Smooth muscle cell (in vitro differentiated cells): ENCODE measurements around the gene RGS3. TPM values are rescaled to one million over a fixed set of nuclear protein-coding genes. Genes with fewer than 3 reads are reported as not detected.

Experiments used
- DNase-seq: peaks from one replicate; lab custom pipeline; 2025; ENCODE audit not compliant: unreplicated experiment; lab: John Stamatoyannopoulos, UW
- H2AFZ ChIP-seq: fragments of 200-600 bp; sonication (generic); 2 replicates; pipeline ENCODE4 v1.6.0; 2016; ENCODE audit warnings: antibody characterized with exemption, low read depth, mild to moderate bottlenecking
- H3F3A ChIP-seq: fragments of 200-600 bp; sonication (generic); 2 replicates; pipeline ENCODE4 v1.6.0; 2017; ENCODE audit warnings: antibody characterized with exemption, low read depth
- H3K27ac ChIP-seq: fragments of 200-600 bp; sonication (generic); 2 replicates; pipeline ENCODE4 v1.5.1; 2016; ENCODE audit warnings: low read depth, mild to moderate bottlenecking
- H3K27me3 ChIP-seq: fragments of 200-600 bp; sonication (generic); 2 replicates; pipeline ENCODE4 v1.6.1; 2016; ENCODE audit warnings: low read depth, mild to moderate bottlenecking
- H3K36me3 ChIP-seq: fragments of 200-600 bp; sonication (generic); 2 replicates; pipeline ENCODE4 v1.5.1; 2016; ENCODE audit warnings: low read depth
- H3K4me1 ChIP-seq: fragments of 200-600 bp; sonication (generic); 2 replicates; pipeline ENCODE4 v1.5.1; 2016; ENCODE audit warnings: low read depth
- H3K4me2 ChIP-seq: fragments of 200-600 bp; sonication (generic); 2 replicates; pipeline ENCODE4 v1.6.0; 2016; ENCODE audit warnings: mild to moderate bottlenecking
- H3K4me3 ChIP-seq: fragments of 200-600 bp; sonication (generic); 2 replicates; pipeline ENCODE4 v1.5.1; 2016; ENCODE audit warnings: mild to moderate bottlenecking
- H3K79me2 ChIP-seq: fragments of 200-600 bp; sonication (generic); 2 replicates; pipeline ENCODE4 v1.6.0; 2016; ENCODE audit warnings: low read depth, mild to moderate bottlenecking
- H3K9ac ChIP-seq: fragments of 200-600 bp; sonication (generic); 2 replicates; pipeline ENCODE4 v1.6.0; 2016; ENCODE audit warnings: low read depth
- H3K9me3 ChIP-seq: fragments of 200-600 bp; sonication (generic); replicated peaks from 2 replicates; pipeline ENCODE4 v1.5.1; 2016; ENCODE audit warnings: low read depth
- H4K20me1 ChIP-seq: fragments of 200-600 bp; sonication (generic); 2 replicates; pipeline ENCODE4 v1.6.0; 2016; ENCODE audit warnings: low read depth
- WGBS: methylation state at CpG from one replicate; pipeline ENCODE4 v1.1.7; 2016; ENCODE audit warnings: low lambda C conversion rate; 5-methylcytosine and 5-hydroxymethylcytosine counted together
- polyA plus RNA-seq: library from polyadenylated mRNA; unstranded; fragments of >200 nt; fragmentation: Nextera tagmentation; extraction: Ambion mirVana; gene quantifications from 2 replicates; pipeline ENCODE4 v1.2.1, GENCODE V29; 2016
- total RNA-seq: library from RNA; depleted of rRNA; stranded (reverse); fragments of >200 nt; gene quantifications from 2 replicates; pipeline ENCODE4 v1.2.3, GENCODE V29; 2014
- TF ChIP-seq, protein P1 (sequence below): fragments of 200-600 bp; sonication (generic); IDR thresholded peaks from 2 replicates; pipeline ENCODE4 v1.5.1; 2017; ENCODE audit warnings: borderline replicate concordance, mild to moderate bottlenecking, antibody characterized with exemption; ENCODE audit not compliant: insufficient read depth, poor library complexity, severe bottlenecking

RGS3 gene
- total and polyA plus RNA-seq, 2 experiments from 2014 or later = 43.8 to 108 TPM

DNA sequence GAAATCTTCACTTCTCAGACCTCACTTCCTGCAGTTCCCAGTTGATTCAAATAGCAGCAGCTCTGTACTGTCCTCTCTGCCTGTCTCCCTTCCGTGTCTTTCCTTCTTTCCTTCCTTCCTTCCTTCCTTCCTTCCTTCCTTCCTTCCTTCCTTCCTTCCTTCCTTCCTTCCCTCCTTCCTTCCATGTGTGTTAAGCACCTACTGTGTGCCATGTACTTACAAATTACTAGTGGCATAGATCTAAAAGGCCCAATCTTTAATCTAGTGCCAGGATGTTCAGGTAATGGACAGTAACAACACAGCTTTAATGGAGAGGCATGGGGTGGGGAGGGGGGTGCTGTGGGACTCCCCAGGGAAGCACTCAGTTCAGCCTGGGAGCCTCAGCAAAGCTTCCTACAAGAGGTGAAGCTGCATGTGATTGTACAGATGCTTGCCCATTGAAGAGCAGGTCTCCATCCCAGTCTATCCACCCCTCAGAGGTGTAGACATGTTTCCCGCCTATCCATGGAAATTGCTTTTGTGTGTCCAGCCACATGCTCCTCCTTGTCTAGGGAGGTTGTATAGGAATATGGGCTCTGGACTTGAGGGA, 106.0 kb downstream of the RGS3 start:
- H4K20me1 ChIP-seq = peaks cover 12% of the 10 kb centered on the region
- TF ChIP-seq, protein P1, sequence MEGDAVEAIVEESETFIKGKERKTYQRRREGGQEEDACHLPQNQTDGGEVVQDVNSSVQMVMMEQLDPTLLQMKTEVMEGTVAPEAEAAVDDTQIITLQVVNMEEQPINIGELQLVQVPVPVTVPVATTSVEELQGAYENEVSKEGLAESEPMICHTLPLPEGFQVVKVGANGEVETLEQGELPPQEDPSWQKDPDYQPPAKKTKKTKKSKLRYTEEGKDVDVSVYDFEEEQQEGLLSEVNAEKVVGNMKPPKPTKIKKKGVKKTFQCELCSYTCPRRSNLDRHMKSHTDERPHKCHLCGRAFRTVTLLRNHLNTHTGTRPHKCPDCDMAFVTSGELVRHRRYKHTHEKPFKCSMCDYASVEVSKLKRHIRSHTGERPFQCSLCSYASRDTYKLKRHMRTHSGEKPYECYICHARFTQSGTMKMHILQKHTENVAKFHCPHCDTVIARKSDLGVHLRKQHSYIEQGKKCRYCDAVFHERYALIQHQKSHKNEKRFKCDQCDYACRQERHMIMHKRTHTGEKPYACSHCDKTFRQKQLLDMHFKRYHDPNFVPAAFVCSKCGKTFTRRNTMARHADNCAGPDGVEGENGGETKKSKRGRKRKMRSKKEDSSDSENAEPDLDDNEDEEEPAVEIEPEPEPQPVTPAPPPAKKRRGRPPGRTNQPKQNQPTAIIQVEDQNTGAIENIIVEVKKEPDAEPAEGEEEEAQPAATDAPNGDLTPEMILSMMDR = no peak
- no peak overlapping the region for H3K9ac ChIP-seq
- H3K4me2 ChIP-seq = no peak overlapping the region
- H3K4me3 ChIP-seq = no peak overlapping the region
- no peak for DNase-seq
- no peaks in the 10 kb centered on the region for H3K27me3 ChIP-seq
- H3K27ac ChIP-seq = no peak overlapping the region
- WGBS = 97% methylated on average over 2 of the region's 2 CpGs
- no peaks in the 10 kb centered on the region for H3K9me3 ChIP-seq
- H2AFZ ChIP-seq = no peak overlapping the region
- H3K79me2 ChIP-seq = peaks cover 47% of the 10 kb centered on the region
- no peaks in the 10 kb centered on the region for H3K36me3 ChIP-seq
- peaks cover 15% of the 10 kb centered on the region for H3K4me1 ChIP-seq
- no peaks in the 10 kb centered on the region for H3F3A ChIP-seq

DNA sequence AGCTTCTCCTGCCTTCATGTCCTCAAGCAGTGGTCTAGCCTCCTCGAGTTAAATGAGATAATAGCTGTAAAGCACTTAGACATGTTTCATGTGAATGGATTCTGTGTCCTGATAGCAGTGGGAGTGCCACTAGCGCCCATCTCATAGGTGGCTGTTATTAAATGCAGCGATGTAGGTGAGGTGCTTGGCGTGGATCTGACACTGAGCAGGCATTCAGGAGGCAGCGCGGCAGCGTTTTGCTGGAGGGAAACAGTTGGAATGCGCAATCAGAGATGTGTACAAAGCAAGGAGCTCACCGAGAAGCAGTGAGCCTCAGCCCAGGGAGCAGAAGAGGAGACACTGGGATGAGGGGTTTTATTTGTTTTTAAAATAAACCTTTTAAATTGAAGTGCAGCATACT, 106.6 kb downstream of the RGS3 start:
- Histone ChIP-seq H4K20me1 (peaks cover 12% of the 10 kb centered on the region), H3K36me3 (no peaks in the 10 kb centered on the region), H3K79me2 (peaks cover 52% of the 10 kb centered on the region), H3K4me1 (peaks cover 10% of the 10 kb centered on the region), H3K4me2 (no peak overlapping the region), H3K27me3 (no peaks in the 10 kb centered on the region), H2AFZ (no peak overlapping the region), H3K9me3 (no peaks in the 10 kb centered on the region), H3K27ac (no peak overlapping the region), H3K9ac (no peak overlapping the region), H3K4me3 (no peak overlapping the region), H3F3A (no peaks in the 10 kb centered on the region)
- 95% methylated on average over 9 of the region's 9 CpGs for WGBS
- DNase-seq = no peak
- TF ChIP-seq, protein P1 = no peak

DNA sequence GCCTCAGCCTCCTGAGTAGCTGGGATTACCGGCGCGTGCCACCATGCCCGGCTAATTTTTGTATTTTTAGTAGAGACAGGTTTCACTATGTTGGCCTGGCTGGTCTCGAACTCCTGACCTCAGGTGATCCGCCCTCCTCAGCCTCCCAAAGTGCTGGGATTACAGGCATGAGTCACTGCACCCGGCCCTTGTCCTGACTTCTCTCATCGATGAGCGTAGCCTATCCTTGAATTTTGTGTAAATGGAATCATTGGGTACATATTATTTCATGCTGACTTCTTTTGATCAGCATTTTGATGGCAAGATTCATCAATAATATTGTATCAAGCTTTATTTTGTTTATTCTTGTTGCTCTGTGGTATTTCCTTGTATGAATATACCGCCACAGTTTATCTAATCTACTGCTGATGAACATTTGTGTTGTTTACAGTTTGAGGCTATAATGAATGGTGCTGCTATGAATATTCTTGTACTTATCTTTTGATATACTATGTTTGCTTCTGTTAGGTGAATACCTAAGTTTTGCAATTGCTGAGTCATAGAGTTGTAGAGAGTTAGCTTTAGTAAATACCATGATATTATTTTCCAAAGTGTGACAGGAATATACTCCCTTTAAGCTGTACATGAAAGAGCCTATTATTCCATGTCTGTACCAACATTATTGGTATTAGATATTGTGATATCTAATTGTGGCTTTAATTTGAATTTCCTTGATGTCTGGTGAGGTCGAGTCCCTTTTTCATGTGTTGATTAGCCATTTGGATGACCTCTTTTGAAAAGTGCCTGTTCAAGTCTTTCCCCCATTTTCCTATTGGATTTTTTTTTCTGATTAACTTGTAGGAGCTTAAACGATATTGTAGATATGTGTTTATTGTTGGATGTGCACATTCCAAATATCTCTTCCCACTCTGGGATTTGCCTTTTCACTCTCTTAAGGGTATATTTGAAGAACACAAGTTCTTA, 107.5 kb downstream of the RGS3 start:
- H3K79me2 ChIP-seq = peaks cover 56% of the 10 kb centered on the region
- no peaks in the 10 kb centered on the region for H3F3A ChIP-seq
- H2AFZ ChIP-seq = no peak overlapping the region
- H4K20me1 ChIP-seq = peaks cover 12% of the 10 kb centered on the region
- no peak for DNase-seq
- no peak overlapping the region for H3K27ac ChIP-seq
- peaks cover 2% of the 10 kb centered on the region for H3K4me1 ChIP-seq
- no peak overlapping the region for H3K4me3 ChIP-seq
- H3K9me3 ChIP-seq = no peaks in the 10 kb centered on the region
- 87% methylated on average over 12 of the region's 12 CpGs for WGBS
- TF ChIP-seq, protein P1 = no peak
- no peak overlapping the region for H3K4me2 ChIP-seq
- H3K36me3 ChIP-seq = no peaks in the 10 kb centered on the region
- no peaks in the 10 kb centered on the region for H3K27me3 ChIP-seq
- no peak overlapping the region for H3K9ac ChIP-seq
